HepG2 (cell line): Measurements from ENCODE around the gene PLEKHA6. TPM values are rescaled to one million over a fixed set of nuclear protein-coding genes. Genes with fewer than 3 reads are reported as not detected.

Source experiments
- ATF3 ChIP-seq: sonication (generic); formaldehyde crosslinking; IDR thresholded peaks from 2 replicates; pipeline ENCODE4 v1.4.0; 2020; ENCODE audit warnings: missing genetic modification reagents
- FOXA3 ChIP-seq: IDR thresholded peaks from 2 replicates; pipeline ENCODE4 v1.6.1; 2016; ENCODE audit warnings: missing genetic modification reagents, missing compliant biosample characterization
- HDAC1 ChIP-seq: sonication (generic); formaldehyde crosslinking; IDR thresholded peaks from 2 replicates; pipeline ENCODE4 v1.5.1; 2020; ENCODE audit warnings: mild to moderate bottlenecking, missing genetic modification reagents
- MAX ChIP-seq: IDR thresholded peaks from 2 replicates; pipeline ENCODE4 v1.6.1; 2012; ENCODE audit warnings: inconsistent platforms
- NR2F6 ChIP-seq, 2 experiments: IDR thresholded peaks; 2 replicates each; pipeline ENCODE4 v1.6.1; 2016; ENCODE audit warnings: antibody characterized with exemption in 1 of 2, mild to moderate bottlenecking in 1 of 2
- PATZ1 ChIP-seq: sonication (generic); formaldehyde crosslinking; IDR thresholded peaks from 2 replicates; pipeline ENCODE4 v1.4.0; 2020; ENCODE audit warnings: missing genetic modification reagents
- PAXIP1 ChIP-seq: sonication (generic); formaldehyde crosslinking; conservative IDR thresholded peaks from 2 replicates; pipeline ENCODE4 v1.4.0; 2020; ENCODE audit warnings: mild to moderate bottlenecking, missing genetic modification reagents, moderate library complexity
- PBX2 ChIP-seq: IDR thresholded peaks from 2 replicates; pipeline ENCODE4 v1.6.1; 2016; ENCODE audit warnings: control low read depth
- PCBP1 ChIP-seq: fragments of 200-400 bp; formaldehyde crosslinking; IDR thresholded peaks from 2 replicates; pipeline ENCODE4 v1.6.1; 2017; ENCODE audit warnings: mild to moderate bottlenecking, low read depth, low read length, borderline replicate concordance
- SP5 ChIP-seq: IDR thresholded peaks from 2 replicates; pipeline ENCODE4 v1.6.1; 2016; ENCODE audit warnings: low read depth, borderline replicate concordance
- ZNF335 ChIP-seq: sonication (generic); formaldehyde crosslinking; IDR thresholded peaks from 2 replicates; pipeline ENCODE4 v1.4.0; 2020; ENCODE audit warnings: missing genetic modification reagents
- ZNF44 ChIP-seq: sonication (generic); formaldehyde crosslinking; IDR thresholded peaks from 2 replicates; pipeline ENCODE4 v1.5.1; 2020; ENCODE audit warnings: mild to moderate bottlenecking, missing genetic modification reagents
- ZNF513 ChIP-seq: sonication (generic); formaldehyde crosslinking; conservative IDR thresholded peaks from 2 replicates; pipeline ENCODE4 v1.5.0; 2020; ENCODE audit warnings: missing genetic modification reagents
- ZNF574 ChIP-seq: sonication (generic); formaldehyde crosslinking; IDR thresholded peaks from 2 replicates; pipeline ENCODE4 v1.4.0; 2020; ENCODE audit warnings: missing genetic modification reagents
- ZNF788 ChIP-seq: sonication (generic); formaldehyde crosslinking; IDR thresholded peaks from 2 replicates; pipeline ENCODE4 v1.5.0; 2020; ENCODE audit warnings: mild to moderate bottlenecking, missing genetic modification reagents, borderline replicate concordance
- ZNF792 ChIP-seq: IDR thresholded peaks from 2 replicates; pipeline ENCODE4 v1.6.1; 2016
- polyA plus RNA-seq, 8 experiments: library from polyadenylated mRNA; depleted of rRNA in 3 of 8; stranded (reverse) in 7 of 8; unstranded in 1 of 8; fragments of >200 nt; fragmentation: Illumina TruSeq in 4 of 8; extraction: Trizol in 4 of 8; gene quantifications; 2 replicates each; pipeline versions ENCODE4 v1.2.1 to v1.2.3, GENCODE V29; 2011 to 2016; ENCODE audit warnings: low read depth in 4 of 8, missing spikeins in 1 of 8, mixed read lengths in 1 of 8; ENCODE audit not compliant: insufficient read depth in 1 of 8
- total RNA-seq, 5 experiments: library from RNA; depleted of rRNA; stranded (reverse); fragments of >200 nt; fragmentation: Illumina TruSeq; extraction: Trizol; gene quantifications; 2 replicates each; pipeline ENCODE4 v1.2.3, GENCODE V29; 2016; ENCODE audit warnings: low read depth in 1 of 5

Gene PLEKHA6
- total and polyA plus RNA-seq, 2 of the 13 experiments (the other 11 are each of a cell fraction or from before 2014, with no cell fraction given): 5.3 to 11.4 TPM

- TF ChIP-seq PATZ1 (CRISPR knock-in tag) (peak; percentile 62), ZNF513 (CRISPR knock-in tag) (no peak), MAX (peak; percentile 30; the same call in 1 of the 2 replicates), SP5 (CRISPR knock-in tag) (peak; percentile 87), ZNF335 (CRISPR knock-in tag) (peak; percentile 64; the same call in 1 of the 2 replicates), ATF3 (CRISPR knock-in tag) (no peak), ZNF44 (no peak), NR2F6 (IDR thresholded peaks at IDR 0.05) (no peak), NR2F6 (CRISPR knock-in tag; IDR thresholded peaks at IDR 0.05) (peak; percentile 31; the same call in 1 of the 2 replicates), HDAC1 (CRISPR knock-in tag) (peak; percentile 54), PBX2 (0 out of 2 replicates have a peak, but pooled peaks have one; percentile 42), ZNF788 (CRISPR knock-in tag) (peak; percentile 27; the same call in 1 of the 2 replicates), ZNF792 (CRISPR knock-in tag) (peak; percentile 27; the same call in 1 of the 2 replicates), ZNF574 (CRISPR knock-in tag) (peak; percentile 66), PAXIP1 (0 out of 2 replicates have a peak, but pooled peaks have one; percentile 30), FOXA3 (CRISPR knock-in tag) (peak; percentile 97), PCBP1 (no peak)
Measured at GRCh38 chr1:204398197-204399125, 38.7 kb upstream of the PLEKHA6 start (continued).
